ENCODE data around the gene PARL. TPM values are rescaled to one million over a fixed set of nuclear protein-coding genes. Genes with fewer than 3 reads are reported as not detected.

The PARL gene
- total and polyA plus RNA-seq, 2 of the 8 experiments (the other 6 are each of a cell fraction or from before 2014, with no cell fraction given) = 62.7 to 85.0 TPM

- Histone ChIP-seq H3K9me3 (ENCODE audit: insufficient read depth in 2 of 2, low read depth in 1 of 2, low read length in 1 of 2) (no peaks in the 10 kb centered on the region), H3K4ac (replicated peaks; ENCODE audit: insufficient read length, low read depth, low read length) (no peak overlapping the region), H3K4me2 (ENCODE audit: insufficient read depth in 1 of 2, low read depth in 2 of 2, low read length in 2 of 2) (no peak overlapping the region), H2BK5ac (ENCODE audit: low read depth, low read length) (no peak overlapping the region), H3K23ac (ENCODE audit: insufficient read length) (no peak overlapping the region), H3K79me2 (ENCODE audit: control insufficient read depth in 1 of 2, insufficient read depth in 2 of 2, low read length in 2 of 2) (no peaks in the 10 kb centered on the region), H2BK20ac (ENCODE audit: low read length) (no peak overlapping the region), H2BK120ac (replicated peaks; ENCODE audit: low read depth, low read length) (no peak overlapping the region), H2BK12ac (ENCODE audit: low read depth, low read length) (no peak overlapping the region), H3K27me3 (replicated peaks in 1 of 4; ENCODE audit: control insufficient read depth in 3 of 4, extremely low read depth in 1 of 4, insufficient read depth in 3 of 4, low read length in 3 of 4) (peaks cover 0 to 3% (median 0%) of the 10 kb centered on the region in 4 experiments; a peak in 3 of 7 replicates), H3K23me2 (ENCODE audit: low read depth, low read length) (peaks cover 13% of the 10 kb centered on the region; the same call in 1 of the 2 replicates), H2AFZ (ENCODE audit: low read length) (no peak overlapping the region), H4K20me1 (replicated peaks in 1 of 2; ENCODE audit: control insufficient read depth in 1 of 2, insufficient read depth in 2 of 2, low read length in 2 of 2) (peaks cover 0 to 5% of the 10 kb centered on the region in 2 experiments), H3K36me3 (ENCODE audit: control insufficient read depth in 2 of 4, insufficient read depth in 4 of 4, low read length in 3 of 4) (no peaks in the 10 kb centered on the region), H3K18ac (ENCODE audit: extremely low read depth, low read length) (no peak overlapping the region; the same call in 1 of the 2 replicates), H3K14ac (ENCODE audit: insufficient read length) (no peak overlapping the region), H2BK15ac (ENCODE audit: low read length) (no peak overlapping the region), H4K8ac (ENCODE audit: extremely low read depth, insufficient read depth, low read length) (no peak overlapping the region), H3K4me1 (replicated peaks in 1 of 4; ENCODE audit: control insufficient read depth in 3 of 4, insufficient read depth in 4 of 4, low read length in 3 of 4) (peaks cover 0 to 7% (median 3%) of the 10 kb centered on the region in 4 experiments; a peak in 5 of 7 replicates), H4K91ac (replicated peaks; ENCODE audit: insufficient read length, low read length) (no peak overlapping the region), H3K9ac (replicated peaks in 1 of 4; ENCODE audit: extremely low read depth in 1 of 4, low read depth in 3 of 4, low read length in 3 of 4) (no peak overlapping the region), H3K56ac (replicated peaks; ENCODE audit: insufficient read length, low read depth, low read length) (no peak overlapping the region), H4K5ac (ENCODE audit: insufficient read length, low read depth, low read length) (no peak overlapping the region), H3K27ac (ENCODE audit: low read depth, low read length) (no peak overlapping the region), H3K79me1 (ENCODE audit: low read depth, low read length) (no peaks in the 10 kb centered on the region), H2AK5ac (ENCODE audit: low read depth, low read length) (no peak overlapping the region), H3K4me3 (ENCODE audit: extremely low read depth in 1 of 4, insufficient read depth in 2 of 4, low read depth in 3 of 4, low read length in 4 of 4) (no peak overlapping the region)
- 88% methylated on average over 13 of the region's 13 CpGs; no CpG with 5 or more reads in 1 of the 2 experiments for WGBS, 2 experiments (ENCODE audit: extremely low coverage in 1 of 2, insufficient coverage in 1 of 2, insufficient read length in 1 of 2, insufficient replicate concordance in 2 of 2, low coverage in 1 of 2, low lambda C conversion rate in 2 of 2, missing lambda C conversion rate in 1 of 2)
- ChIA-PET CTCF (ENCODE audit: partially characterized antibody) (interaction anchor here (0.6 to 1.7 kb wide), 8 partner anchors 10 to 638 kb away, joined by 3 to 6 read pairs (median 4); no protein-coding TSS in a partner anchor), POLR2A (ENCODE audit: partially characterized antibody) (interaction anchor here (0.9 kb wide), 1 partner anchor 700 kb away, joined by 3 read pairs; no protein-coding TSS in a partner anchor)
- DNase-seq (ENCODE audit: low read depth in 1 of 2, low spot score in 2 of 2) (peak in 1 of 2 experiments; percentile 59), FAIRE-seq (no peak)
- no peak for TF ChIP-seq ATF2 (IDR thresholded peaks at IDR 0.05; ENCODE audit: low read length)
- TF ChIP-seq JUN (IDR thresholded peaks at IDR 0.05; ENCODE audit: low read depth, low read length) = no peak
- peak; percentile 74; the same call in 1 of the 2 replicates for TF ChIP-seq TEAD4 (IDR thresholded peaks at IDR 0.05; ENCODE audit: low read depth, low read length)
Observed at GRCh38 chr3:183822631-183823030, 62.0 kb downstream of the PARL start.

Measured in H1 (cell line).